Activated gamma-delta T cell (primary cell): ENCODE results near the gene CTAGE9.

Experiments used
- DNase-seq: peaks from one replicate; lab custom pipeline; 2025; lab: John Stamatoyannopoulos, UW

Gene CTAGE9

GRCh38 chr6:131673184-131673583, 37.6 kb downstream of the CTAGE9 start:
- DNase-seq: no peak

GRCh38 chr6:131669891-131670290, 40.9 kb downstream of the CTAGE9 start:
- DNase-seq: no peak

- no peak for DNase-seq
Observed at GRCh38 chr6:131663578-131664165, 47.1 kb downstream of the CTAGE9 start.

- no peak for DNase-seq
Observed at GRCh38 chr6:131660195-131660594, 50.6 kb downstream of the CTAGE9 start.
